GM20431 (cell line): ENCODE results near the gene RNF114.

ENCODE experiments used
- in situ Hi-C: fragments of 300-500 bp; cut with MseI, MboI; formaldehyde crosslinking; loops from one replicate; pipeline ENCODE4 v1.15.0; 2020; ENCODE audit warnings: low sequenced_read_pairs; ENCODE audit not compliant: unreplicated experiment

The RNF114 gene

GRCh38 chr20:50003253-50003656, 67.1 kb downstream of the RNF114 start:
- in situ Hi-C loops = no loop called here
